ENCODE data around the gene MEIKIN.

The MEIKIN gene

GRCh38 chr5:131990716-131991115 lies 45.3 kb upstream of the MEIKIN start:
- DNase-seq (no peak), ATAC-seq (ENCODE audit: insufficient read depth, low read depth) (no peak)
- no peak overlapping the region for H3K9ac ChIP-seq (ENCODE audit: low read depth, low read length)
- H3K9me3 ChIP-seq (ENCODE audit: insufficient read depth, low read length, severe bottlenecking): no peaks in the 10 kb centered on the region
- H2AFZ ChIP-seq (ENCODE audit: low read depth, low read length): no peak overlapping the region
- no peak for TF ChIP-seq EZH2 (IDR thresholded peaks at IDR 0.05; ENCODE audit: borderline replicate concordance, low read depth, low read length, severe bottlenecking)
- no peak for TF ChIP-seq CTCF (IDR thresholded peaks at IDR 0.05; ENCODE audit: borderline replicate concordance, extremely low read depth, low read length, poor library complexity, severe bottlenecking)
- H3K27ac ChIP-seq (ENCODE audit: low read length): no peak overlapping the region
- peaks cover 14% of the 10 kb centered on the region for H3K27me3 ChIP-seq (ENCODE audit: insufficient read depth, low read length, poor library complexity)
- H3K4me3 ChIP-seq (ENCODE audit: low read depth in 1 of 2, low read length in 2 of 2): no peak overlapping the region
- no peaks in the 10 kb centered on the region for H3K36me3 ChIP-seq (ENCODE audit: insufficient read depth, low read length)
- no peak overlapping the region for H3K4me2 ChIP-seq (ENCODE audit: insufficient read depth, low read length)
- no peaks in the 10 kb centered on the region for H3K79me2 ChIP-seq (ENCODE audit: insufficient read depth, low read length)
- no peaks in the 10 kb centered on the region for H3K4me1 ChIP-seq (ENCODE audit: insufficient read depth, low read length)
- H4K20me1 ChIP-seq (ENCODE audit: insufficient read depth, low read length): peaks cover 13% of the 10 kb centered on the region

GRCh38 chr5:131988601-131989000 lies 43.1 kb upstream of the MEIKIN start:
- H3K79me2 ChIP-seq (ENCODE audit: insufficient read depth, low read length): no peaks in the 10 kb centered on the region
- no peaks in the 10 kb centered on the region for H3K9me3 ChIP-seq (ENCODE audit: insufficient read depth, low read length, severe bottlenecking)
- no peak overlapping the region for H3K4me2 ChIP-seq (ENCODE audit: insufficient read depth, low read length)
- peaks cover 13% of the 10 kb centered on the region; the same call in 1 of the 2 replicates for H4K20me1 ChIP-seq (ENCODE audit: insufficient read depth, low read length)
- DNase-seq (no peak), ATAC-seq (ENCODE audit: insufficient read depth, low read depth) (no peak)
- no peaks in the 10 kb centered on the region for H3K4me1 ChIP-seq (ENCODE audit: insufficient read depth, low read length)
- TF ChIP-seq EZH2 (IDR thresholded peaks at IDR 0.05; ENCODE audit: borderline replicate concordance, low read depth, low read length, severe bottlenecking): no peak
- no peak for TF ChIP-seq CTCF (IDR thresholded peaks at IDR 0.05; ENCODE audit: borderline replicate concordance, extremely low read depth, low read length, poor library complexity, severe bottlenecking)
- H3K27me3 ChIP-seq (ENCODE audit: insufficient read depth, low read length, poor library complexity): peaks cover 14% of the 10 kb centered on the region
- H3K27ac ChIP-seq (ENCODE audit: low read length): no peak overlapping the region
- H3K9ac ChIP-seq (ENCODE audit: low read depth, low read length): no peak overlapping the region
- H2AFZ ChIP-seq (ENCODE audit: low read depth, low read length): no peak overlapping the region
- no peaks in the 10 kb centered on the region for H3K36me3 ChIP-seq (ENCODE audit: insufficient read depth, low read length)
- H3K4me3 ChIP-seq (ENCODE audit: low read depth in 1 of 2, low read length in 2 of 2): no peak overlapping the region

- TF ChIP-seq CTCF (IDR thresholded peaks at IDR 0.05; ENCODE audit: borderline replicate concordance, extremely low read depth, low read length, poor library complexity, severe bottlenecking) (no peak), EZH2 (IDR thresholded peaks at IDR 0.05; ENCODE audit: borderline replicate concordance, low read depth, low read length, severe bottlenecking) (no peak)
Observed at GRCh38 chr5:131987251-131987650, 41.8 kb upstream of the MEIKIN start.

More at GRCh38 chr5:131987251-131987650, 41.8 kb upstream of the MEIKIN start:
- Histone ChIP-seq H3K4me2 (ENCODE audit: insufficient read depth, low read length) (no peak overlapping the region), H3K27me3 (ENCODE audit: insufficient read depth, low read length, poor library complexity) (peaks cover 6% of the 10 kb centered on the region), H3K9me3 (ENCODE audit: insufficient read depth, low read length, severe bottlenecking) (no peaks in the 10 kb centered on the region), H3K4me1 (ENCODE audit: insufficient read depth, low read length) (no peaks in the 10 kb centered on the region), H3K36me3 (ENCODE audit: insufficient read depth, low read length) (no peaks in the 10 kb centered on the region), H3K79me2 (ENCODE audit: insufficient read depth, low read length) (no peaks in the 10 kb centered on the region), H2AFZ (ENCODE audit: low read depth, low read length) (no peak overlapping the region), H3K9ac (ENCODE audit: low read depth, low read length) (no peak overlapping the region), H4K20me1 (ENCODE audit: insufficient read depth, low read length) (0 out of 2 replicates have a peak, but pooled peaks cover 13% of the 10 kb centered on the region), H3K27ac (ENCODE audit: low read length) (no peak overlapping the region), H3K4me3 (ENCODE audit: low read depth in 1 of 2, low read length in 2 of 2) (no peak overlapping the region)
- ATAC-seq (ENCODE audit: insufficient read depth, low read depth) (no peak), DNase-seq (no peak)

Measured in DND-41 (cell line).